HepG2 (cell line): ENCODE data around the gene GGNBP2. TPM values are rescaled to one million over a fixed set of nuclear protein-coding genes. Genes with fewer than 3 reads are reported as not detected.
A peak's percentile ranks its signal among the peaks of the same experiment; 100 is the strongest.

Experiments
- BRCA1 ChIP-seq: sonication (generic); formaldehyde crosslinking; IDR thresholded peaks from 2 replicates; pipeline ENCODE4 v1.4.0; 2020; ENCODE audit warnings: missing genetic modification reagents
- ESRRA ChIP-seq: sonication (generic); formaldehyde crosslinking; IDR thresholded peaks from 2 replicates; pipeline ENCODE4 v1.5.1; 2020; ENCODE audit warnings: mild to moderate bottlenecking, low read depth, missing genetic modification reagents
- EZH2 ChIP-seq: conservative IDR thresholded peaks from 2 replicates; pipeline ENCODE4 v1.6.1; 2012; ENCODE audit warnings: mild to moderate bottlenecking, low read depth, low read length, moderate library complexity
- FIP1L1 ChIP-seq: fragments of 200-400 bp; formaldehyde crosslinking; IDR thresholded peaks from 2 replicates; pipeline ENCODE4 v1.6.1; 2018; ENCODE audit warnings: low read depth, mild to moderate bottlenecking, low read length, moderate library complexity, borderline replicate concordance; ENCODE audit not compliant: insufficient read depth
- HCFC1 ChIP-seq: fragments of 150-350 bp; IDR thresholded peaks from 2 replicates; pipeline ENCODE4 v1.6.1; 2014; ENCODE audit warnings: low read depth, low read length
- HMG20A ChIP-seq: IDR thresholded peaks from 2 replicates; pipeline ENCODE4 v1.6.1; 2016; ENCODE audit warnings: borderline replicate concordance
- HNF4G ChIP-seq, 2 experiments: sonication (generic) in 1 of 2; formaldehyde crosslinking in 1 of 2; IDR thresholded peaks; 2 replicates each; pipeline versions ENCODE4 v1.4.0 to v1.6.1; 2011 to 2020; ENCODE audit warnings: borderline replicate concordance in 2 of 2, low read depth in 2 of 2, mild to moderate bottlenecking in 2 of 2, low read length in 1 of 2, missing genetic modification reagents in 1 of 2, moderate library complexity in 1 of 2
- HNRNPH1 ChIP-seq: fragments of 200-400 bp; formaldehyde crosslinking; optimal IDR thresholded peaks from 2 replicates; pipeline ENCODE3; 2017; ENCODE audit warnings: mild to moderate bottlenecking, low read depth, low read length
- MEIS1 ChIP-seq: sonication (generic); formaldehyde crosslinking; IDR thresholded peaks from 2 replicates; pipeline ENCODE4 v1.9.0; 2021; ENCODE audit warnings: mild to moderate bottlenecking, missing genetic modification reagents, moderate library complexity, borderline replicate concordance
- NFE2L1 ChIP-seq: sonication (generic); formaldehyde crosslinking; IDR thresholded peaks from 2 replicates; pipeline ENCODE4 v1.4.0; 2020; ENCODE audit warnings: missing genetic modification reagents, mild to moderate bottlenecking, borderline replicate concordance
- POLR2A ChIP-seq, 2 experiments: IDR thresholded peaks; 2 replicates each; pipeline ENCODE4 v1.6.1; 2011; ENCODE audit warnings: low read depth in 2 of 2, low read length in 2 of 2, mild to moderate bottlenecking in 1 of 2, moderate library complexity in 1 of 2; ENCODE audit not compliant: insufficient read depth in 1 of 2
- POLR2G ChIP-seq: fragments of 200-400 bp; formaldehyde crosslinking; IDR thresholded peaks from 2 replicates; pipeline ENCODE4 v1.6.1; 2018; ENCODE audit warnings: mild to moderate bottlenecking, low read depth, low read length, moderate library complexity
- RELA ChIP-seq: sonication (generic); formaldehyde crosslinking; IDR thresholded peaks from 2 replicates; pipeline ENCODE4 v1.4.0; 2020; ENCODE audit warnings: missing genetic modification reagents
- SOX13 ChIP-seq, 3 experiments: fragments of 450-650 bp in 1 of 3; sonication (generic) in 1 of 3; formaldehyde crosslinking in 1 of 3; IDR thresholded peaks in 2 of 3; conservative IDR thresholded peaks in 1 of 3; 2 replicates each; pipeline versions ENCODE4 v1.5.0 to v1.6.1; 2016 to 2020; ENCODE audit warnings: antibody characterized with exemption in 1 of 3, mild to moderate bottlenecking in 1 of 3, missing compliant biosample characterization in 1 of 3, missing genetic modification reagents in 1 of 3, moderate library complexity in 1 of 3
- SPEN ChIP-seq: sonication (generic); formaldehyde crosslinking; IDR thresholded peaks from 2 replicates; pipeline ENCODE4 v1.5.1; 2020; ENCODE audit warnings: low read depth, mild to moderate bottlenecking, missing genetic modification reagents
- THAP9 ChIP-seq: sonication (generic); formaldehyde crosslinking; IDR thresholded peaks from 2 replicates; pipeline ENCODE4; 2020; ENCODE audit warnings: missing genetic modification reagents, mild to moderate bottlenecking, borderline replicate concordance
- ZMAT5 ChIP-seq: sonication (generic); formaldehyde crosslinking; IDR thresholded peaks from 2 replicates; pipeline ENCODE4 v1.5.0; 2020; ENCODE audit warnings: mild to moderate bottlenecking, low read depth, missing genetic modification reagents, borderline replicate concordance
- ZMYM4 ChIP-seq: sonication (generic); formaldehyde crosslinking; IDR thresholded peaks from 2 replicates; pipeline ENCODE4 v1.8.1; 2023; ENCODE audit warnings: mild to moderate bottlenecking, missing genetic modification reagents
- ZNF12 ChIP-seq: sonication (generic); formaldehyde crosslinking; IDR thresholded peaks from 2 replicates; pipeline ENCODE4 v1.5.0; 2020; ENCODE audit warnings: missing genetic modification reagents
- ZNF138 ChIP-seq: sonication (generic); formaldehyde crosslinking; IDR thresholded peaks from 2 replicates; pipeline ENCODE4 v1.5.0; 2020; ENCODE audit warnings: mild to moderate bottlenecking, low read depth, missing genetic modification reagents
- ZNF354B ChIP-seq: sonication (generic); formaldehyde crosslinking; IDR thresholded peaks from 2 replicates; pipeline ENCODE4 v1.8.0; 2022; ENCODE audit warnings: mild to moderate bottlenecking, missing genetic modification reagents
- ZNF740 ChIP-seq: sonication (generic); formaldehyde crosslinking; IDR thresholded peaks from 2 replicates; pipeline ENCODE4 v1.4.0; 2020; ENCODE audit warnings: missing genetic modification reagents
- polyA plus RNA-seq, 8 experiments: library from polyadenylated mRNA; depleted of rRNA in 3 of 8; stranded (reverse) in 7 of 8; unstranded in 1 of 8; fragments of >200 nt; fragmentation: Illumina TruSeq in 4 of 8; extraction: Trizol in 4 of 8; gene quantifications; 2 replicates each; pipeline versions ENCODE4 v1.2.1 to v1.2.3, GENCODE V29; 2011 to 2016; ENCODE audit warnings: low read depth in 4 of 8, missing spikeins in 1 of 8, mixed read lengths in 1 of 8; ENCODE audit not compliant: insufficient read depth in 1 of 8
- total RNA-seq, 5 experiments: library from RNA; depleted of rRNA; stranded (reverse); fragments of >200 nt; fragmentation: Illumina TruSeq; extraction: Trizol; gene quantifications; 2 replicates each; pipeline ENCODE4 v1.2.3, GENCODE V29; 2016; ENCODE audit warnings: low read depth in 1 of 5

GGNBP2 gene
- total and polyA plus RNA-seq, 2 of the 13 experiments (the other 11 are each of a cell fraction or from before 2014, with no cell fraction given), result 53.3 to 84.2 TPM

GRCh38 chr17:36534840-36535668, 9.7 kb upstream of the GGNBP2 start, which contains the start of the genes MYO19 and PIGW (continued):
- TF ChIP-seq FIP1L1 (no peak; the same call in 1 of the 2 replicates), NFE2L1 (peak; percentile 46; the same call in 1 of the 2 replicates), MEIS1 (peak; percentile 54), POLR2G (peak; percentile 90), HNF4G (IDR thresholded peaks at IDR 0.05; ENCODE audit: borderline replicate concordance, low read depth, low read length) (no peak), HNF4G (CRISPR knock-in tag; IDR thresholded peaks at IDR 0.05; ENCODE audit: borderline replicate concordance, low read depth) (peak; percentile 50; the same call in 1 of the 2 replicates), POLR2A (IDR thresholded peaks at IDR 0.05; ENCODE audit: insufficient read depth in 1 of 2, low read depth in 2 of 2, low read length in 2 of 2) (peak; percentile 82 to 93), HCFC1 (peak; percentile 56), EZH2 (no peak), BRCA1 (CRISPR knock-in tag) (peak; percentile 77; the same call in 1 of the 2 replicates), SOX13 (IDR thresholded peaks at IDR 0.05) (no peak), SOX13 (CRISPR knock-in tag; conservative IDR thresholded peaks at IDR 0.05 in 1 of 2, IDR thresholded peaks at IDR 0.05 in 1 of 2) (no peak; a peak in 1 of 4 replicates), ZMYM4 (peak; percentile 71), ZMAT5 (CRISPR knock-in tag) (no peak), HMG20A (CRISPR knock-in tag) (no peak), ESRRA (peak; percentile 73; the same call in 1 of the 2 replicates), HNRNPH1 (no peak), ZNF354B (CRISPR knock-in tag) (0 out of 2 replicates have a peak, but pooled peaks have one; percentile 50), ZNF740 (CRISPR knock-in tag) (no peak), RELA (CRISPR knock-in tag) (no peak), ZNF138 (peak; percentile 89; the same call in 1 of the 2 replicates), ZNF12 (peak; percentile 39; the same call in 1 of the 2 replicates), SPEN (CRISPR knock-in tag) (peak; percentile 87), THAP9 (CRISPR knock-in tag) (peak; percentile 84)
